ENCODE results near the gene LPP. TPM values are rescaled to one million over a fixed set of nuclear protein-coding genes. Genes with fewer than 3 reads are reported as not detected.

Gene LPP
- total RNA-seq, 4 donors from 2014 or later = 109 to 170 (median 132) TPM

DNA sequence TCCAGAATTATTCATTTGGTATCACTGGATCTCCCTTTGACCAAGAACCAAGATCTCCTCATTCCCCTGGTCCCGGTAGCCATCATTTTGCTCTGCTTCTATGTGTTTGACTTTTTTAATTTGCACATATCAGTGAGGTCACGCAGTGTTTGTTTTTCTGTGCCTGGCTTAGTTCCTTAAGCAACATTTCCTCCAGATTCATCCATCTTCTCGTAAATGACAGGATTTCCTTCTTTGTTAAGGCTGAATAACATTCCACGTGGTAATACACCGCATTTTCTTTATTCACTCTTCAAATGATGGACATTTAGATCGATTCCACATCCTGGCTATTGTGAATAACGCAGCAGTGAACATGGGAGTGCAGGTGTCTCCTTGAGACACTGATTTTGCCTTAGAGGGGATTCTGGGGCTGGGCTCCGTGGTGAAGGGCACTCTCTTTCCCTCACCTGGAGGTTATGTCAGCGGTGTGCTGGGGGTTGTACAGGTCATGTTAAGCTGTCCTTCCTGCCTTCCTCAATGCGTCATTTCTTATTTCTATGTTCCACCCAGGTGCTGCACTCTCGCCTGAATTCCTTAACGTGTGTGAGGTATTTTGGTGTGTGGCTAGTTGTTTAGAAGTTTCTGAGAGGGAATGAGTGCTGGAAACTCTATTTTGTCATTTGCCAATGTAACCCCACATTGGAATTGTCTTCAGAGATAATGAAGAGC lies 212.2 kb downstream of the LPP start:
- Histone ChIP-seq H3K4me1 (peaks cover 0 to 8% (median 0%) of the 10 kb centered on the region in 4 donors), H3K27ac (no peak overlapping the region), H3K27me3 (no peaks in the 10 kb centered on the region), H3K4me3 (no peak overlapping the region), H3K36me3 (no peaks in the 10 kb centered on the region), H3K9me3 (no peaks in the 10 kb centered on the region)
- no peak for DNase-seq
- TF ChIP-seq POLR2A (IDR thresholded peaks at IDR 0.05) = no peak
- TF ChIP-seq, protein P1, sequence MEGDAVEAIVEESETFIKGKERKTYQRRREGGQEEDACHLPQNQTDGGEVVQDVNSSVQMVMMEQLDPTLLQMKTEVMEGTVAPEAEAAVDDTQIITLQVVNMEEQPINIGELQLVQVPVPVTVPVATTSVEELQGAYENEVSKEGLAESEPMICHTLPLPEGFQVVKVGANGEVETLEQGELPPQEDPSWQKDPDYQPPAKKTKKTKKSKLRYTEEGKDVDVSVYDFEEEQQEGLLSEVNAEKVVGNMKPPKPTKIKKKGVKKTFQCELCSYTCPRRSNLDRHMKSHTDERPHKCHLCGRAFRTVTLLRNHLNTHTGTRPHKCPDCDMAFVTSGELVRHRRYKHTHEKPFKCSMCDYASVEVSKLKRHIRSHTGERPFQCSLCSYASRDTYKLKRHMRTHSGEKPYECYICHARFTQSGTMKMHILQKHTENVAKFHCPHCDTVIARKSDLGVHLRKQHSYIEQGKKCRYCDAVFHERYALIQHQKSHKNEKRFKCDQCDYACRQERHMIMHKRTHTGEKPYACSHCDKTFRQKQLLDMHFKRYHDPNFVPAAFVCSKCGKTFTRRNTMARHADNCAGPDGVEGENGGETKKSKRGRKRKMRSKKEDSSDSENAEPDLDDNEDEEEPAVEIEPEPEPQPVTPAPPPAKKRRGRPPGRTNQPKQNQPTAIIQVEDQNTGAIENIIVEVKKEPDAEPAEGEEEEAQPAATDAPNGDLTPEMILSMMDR (IDR thresholded peaks at IDR 0.05) = no peak

DNA sequence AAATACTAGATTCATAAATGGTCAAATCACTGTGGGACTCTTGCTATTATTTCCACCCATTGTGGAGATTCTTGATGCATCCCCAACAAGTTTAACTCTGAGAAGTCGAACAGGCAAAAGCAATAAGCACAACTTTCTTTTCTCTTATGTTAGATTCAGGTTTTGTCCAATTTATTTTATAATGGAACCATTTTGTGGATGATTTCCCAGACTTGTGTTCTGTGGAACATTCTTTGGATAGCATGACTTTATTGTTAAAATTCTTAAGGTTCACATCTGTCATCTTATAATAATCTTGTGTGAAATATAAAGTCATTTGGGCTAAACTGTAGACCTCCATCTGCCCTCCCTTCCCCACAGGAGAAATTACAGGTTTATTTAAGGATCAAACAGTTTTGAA lies 213.7 kb downstream of the LPP start:
- no peaks in the 10 kb centered on the region for H3K27me3 ChIP-seq
- peaks cover 0 to 8% (median 0%) of the 10 kb centered on the region in 4 donors for H3K4me1 ChIP-seq
- DNase-seq = no peak
- no peak for TF ChIP-seq POLR2A (IDR thresholded peaks at IDR 0.05)
- TF ChIP-seq, protein P1 (IDR thresholded peaks at IDR 0.05) = no peak
- no peaks in the 10 kb centered on the region for H3K9me3 ChIP-seq
- H3K4me3 ChIP-seq = no peak overlapping the region
- no peak overlapping the region for H3K27ac ChIP-seq
- H3K36me3 ChIP-seq = no peaks in the 10 kb centered on the region

DNA sequence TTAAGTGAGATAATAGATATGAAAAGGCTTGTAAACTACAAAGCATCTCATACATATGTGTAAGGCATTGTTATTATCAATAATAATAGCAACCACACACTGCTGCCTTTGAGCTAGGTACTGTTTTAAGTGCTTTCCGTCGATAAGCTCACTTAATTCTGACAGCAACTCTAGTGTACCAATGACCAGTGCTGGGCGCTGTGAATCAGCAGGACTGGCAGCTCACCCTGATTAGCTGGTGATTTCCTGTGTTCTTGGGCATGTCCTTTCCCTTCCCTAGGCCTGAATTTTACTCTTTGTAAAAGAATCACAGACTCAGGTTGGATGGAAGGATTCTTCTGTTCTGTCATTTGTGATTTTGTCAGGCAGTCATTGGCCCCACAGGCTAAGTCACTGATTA lies 215.6 kb downstream of the LPP start:
- H3K27ac ChIP-seq = peak overlapping the region in 1 of 4 donors; percentile 18
- H3K4me1 ChIP-seq = peaks cover 0 to 8% (median 0%) of the 10 kb centered on the region in 4 donors
- H3K36me3 ChIP-seq = no peaks in the 10 kb centered on the region
- no peak overlapping the region for H3K4me3 ChIP-seq
- H3K9me3 ChIP-seq = no peaks in the 10 kb centered on the region
- no peaks in the 10 kb centered on the region for H3K27me3 ChIP-seq
- TF ChIP-seq POLR2A (IDR thresholded peaks at IDR 0.05) = no peak
- TF ChIP-seq, protein P1 (IDR thresholded peaks at IDR 0.05) = no peak
- no peak for DNase-seq

DNA sequence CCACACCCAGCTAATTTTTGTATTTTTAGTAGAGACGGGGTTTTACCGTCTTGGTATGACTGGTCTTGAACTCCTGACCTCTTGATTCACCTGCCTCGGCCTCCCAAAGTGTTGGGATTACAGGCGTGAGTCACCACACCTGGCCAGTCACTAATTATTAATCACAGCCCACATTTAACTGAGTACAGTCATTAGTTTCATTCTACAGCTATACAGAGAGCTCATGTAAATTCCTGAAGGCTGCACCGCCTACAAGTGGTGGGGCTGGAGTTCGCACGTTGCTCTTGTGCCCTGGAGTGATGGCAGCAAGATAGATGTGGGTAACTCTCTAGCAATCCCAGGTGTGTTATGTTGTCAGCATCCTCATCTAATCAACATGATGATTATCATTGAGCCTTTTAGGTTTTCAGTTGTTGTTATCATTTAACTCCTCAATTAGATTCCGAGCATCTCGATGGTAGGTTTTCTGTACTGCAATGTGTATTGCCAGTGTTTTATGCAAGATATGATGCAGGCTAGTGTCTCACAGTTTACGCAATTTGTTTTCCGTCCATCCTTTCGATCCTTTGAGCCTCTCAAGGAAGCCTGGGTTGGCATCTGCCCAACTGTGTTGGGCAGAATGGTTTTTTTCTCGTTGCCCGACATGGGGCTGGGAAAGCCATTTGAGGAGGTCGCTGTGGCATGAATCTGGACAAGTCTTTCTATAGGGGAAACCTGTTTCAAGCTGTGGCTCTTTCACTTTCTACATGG lies 216.3 kb downstream of the LPP start:
- no peak overlapping the region for H3K4me3 ChIP-seq
- H3K36me3 ChIP-seq = no peaks in the 10 kb centered on the region
- no peaks in the 10 kb centered on the region for H3K9me3 ChIP-seq
- H3K27ac ChIP-seq = peak overlapping the region in 1 of 4 donors; percentile 18
- no peaks in the 10 kb centered on the region for H3K27me3 ChIP-seq
- no peak for TF ChIP-seq POLR2A (IDR thresholded peaks at IDR 0.05)
- TF ChIP-seq, protein P1 (IDR thresholded peaks at IDR 0.05) = peak in 1 of 6 experiments; percentile 4
- no peak for DNase-seq
- H3K4me1 ChIP-seq = peaks cover 0 to 8% (median 0%) of the 10 kb centered on the region in 4 donors

DNA sequence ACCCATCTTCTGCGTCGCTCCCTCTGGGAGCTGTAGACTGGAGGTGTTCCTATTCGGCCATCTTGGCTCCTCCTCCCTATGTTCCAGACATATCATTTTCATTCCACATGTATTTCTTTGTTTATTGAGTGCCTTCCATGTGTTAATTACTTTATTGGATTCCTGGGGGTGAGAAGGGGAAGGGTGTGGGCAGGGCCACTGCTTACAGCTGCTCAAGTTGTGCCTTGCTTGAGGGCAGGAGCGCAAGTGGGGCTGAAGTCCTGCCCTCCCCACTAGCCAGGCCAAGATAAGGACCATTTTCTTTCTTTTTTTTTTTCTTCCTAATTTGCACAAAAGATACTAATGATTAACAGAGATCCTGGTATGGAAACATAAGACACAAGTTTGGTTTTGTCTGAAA lies 224.8 kb downstream of the LPP start:
- H3K9me3 ChIP-seq = no peaks in the 10 kb centered on the region
- no peaks in the 10 kb centered on the region for H3K36me3 ChIP-seq
- no peaks in the 10 kb centered on the region for H3K27me3 ChIP-seq
- no peak overlapping the region for H3K27ac ChIP-seq
- H3K4me1 ChIP-seq = peaks cover 0 to 5% (median 0%) of the 10 kb centered on the region in 4 donors
- DNase-seq = peak in 2 of 3 donors; percentile 63 to 65
- TF ChIP-seq, protein P1 (IDR thresholded peaks at IDR 0.05) = no peak
- TF ChIP-seq POLR2A (IDR thresholded peaks at IDR 0.05) = no peak
- H3K4me3 ChIP-seq = no peak overlapping the region

Measured in Peyer's patch (tissue), 4 donors.